HT-29 (cell line): Measurements from ENCODE around the gene FAM83D. TPM values are rescaled to one million over a fixed set of nuclear protein-coding genes. Genes with fewer than 3 reads are reported as not detected.
A peak's percentile ranks its signal among the peaks of the same experiment; 100 is the strongest.
"Not testable (repeated sequence)": the region's sequence is repeated elsewhere in the genome, so short reads cannot be mapped to it uniquely, and the experiment has no call there.

Experiments
- DNase-seq: peaks from one replicate; pipeline ENCODE4 v3.0.0-alpha.2; 2015; ENCODE audit warnings: low spot score
- total RNA-seq: library from RNA; depleted of rRNA; stranded (reverse); fragments of >200 nt; shearing (Covaris generic); gene quantifications from 2 replicates; pipeline ENCODE4 v1.2.3, GENCODE V29; 2014

FAM83D gene
- total RNA-seq, 1 experiment from 2014 or later: 90.6 TPM

DNA sequence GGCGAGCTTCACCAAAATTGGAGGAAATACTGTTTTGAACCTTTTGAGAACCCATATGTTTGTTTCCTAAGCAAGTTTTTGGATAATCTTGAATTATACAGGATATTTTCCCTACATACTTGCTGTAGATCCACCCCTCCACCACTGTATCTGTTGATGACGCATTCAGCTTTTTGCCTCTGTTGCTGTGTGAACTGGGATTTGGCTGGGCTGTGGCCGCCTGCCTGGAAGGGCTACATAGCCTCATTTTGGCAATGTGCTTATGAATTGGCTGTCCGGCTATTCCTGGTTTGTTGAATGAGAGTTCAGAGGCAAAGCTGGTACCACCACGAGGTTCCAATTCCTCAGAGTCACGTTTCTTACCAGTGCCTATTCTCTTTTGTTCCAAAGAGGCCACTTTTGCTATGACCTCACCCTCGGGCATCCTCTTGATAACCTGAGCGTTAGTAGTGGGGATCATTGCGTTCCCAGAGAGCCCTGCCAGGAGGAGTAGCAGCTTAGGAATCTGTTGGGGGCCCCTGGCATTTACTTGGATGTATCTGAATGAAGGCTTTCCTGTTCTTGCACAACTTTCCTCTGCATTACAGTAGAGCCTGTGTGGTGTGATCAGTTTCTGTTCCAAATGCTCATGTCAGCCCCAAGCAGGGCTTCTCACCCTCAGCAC lies 6.4 kb downstream of the FAM83D start:
- no peak for DNase-seq

DNA sequence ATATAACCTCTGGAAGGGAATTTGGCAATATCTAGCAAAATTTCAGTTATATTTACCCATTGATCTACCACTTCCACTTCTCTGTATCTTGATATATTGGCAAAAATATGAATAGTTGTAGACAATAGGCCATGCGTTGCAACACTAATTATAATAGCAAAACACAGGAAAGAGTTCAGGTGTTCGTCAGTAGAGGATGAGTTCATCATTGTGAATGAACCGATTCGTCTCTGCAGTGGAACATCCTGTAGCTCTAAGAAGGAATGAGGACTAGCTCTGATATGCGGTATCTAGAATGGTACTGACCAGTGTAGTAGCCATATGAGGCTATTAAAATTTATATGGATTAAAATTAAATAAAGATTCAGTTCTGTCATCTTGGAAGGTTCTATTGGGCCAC lies 8.3 kb downstream of the FAM83D start:
- no peak for DNase-seq

DNA sequence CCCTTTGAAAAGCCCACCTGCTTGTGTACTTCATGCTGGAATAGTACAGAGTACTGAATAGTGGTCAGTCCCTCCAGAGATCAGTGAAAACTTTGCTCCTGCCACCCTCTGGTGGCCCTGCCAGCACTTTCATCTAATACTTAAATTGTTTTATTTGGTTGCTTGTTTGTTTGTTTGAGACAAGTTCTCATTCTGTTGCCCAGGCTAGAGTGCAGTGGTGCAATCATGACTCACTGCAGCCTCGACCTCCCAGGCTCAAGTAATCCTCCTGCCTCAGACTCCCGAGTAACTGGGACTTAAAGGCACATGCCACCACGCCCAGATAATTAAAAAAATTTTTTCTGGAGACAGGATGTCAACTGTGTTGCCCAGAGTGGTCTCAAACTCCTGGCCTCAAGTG lies 9.1 kb downstream of the FAM83D start:
- DNase-seq: peak; percentile 35

DNA sequence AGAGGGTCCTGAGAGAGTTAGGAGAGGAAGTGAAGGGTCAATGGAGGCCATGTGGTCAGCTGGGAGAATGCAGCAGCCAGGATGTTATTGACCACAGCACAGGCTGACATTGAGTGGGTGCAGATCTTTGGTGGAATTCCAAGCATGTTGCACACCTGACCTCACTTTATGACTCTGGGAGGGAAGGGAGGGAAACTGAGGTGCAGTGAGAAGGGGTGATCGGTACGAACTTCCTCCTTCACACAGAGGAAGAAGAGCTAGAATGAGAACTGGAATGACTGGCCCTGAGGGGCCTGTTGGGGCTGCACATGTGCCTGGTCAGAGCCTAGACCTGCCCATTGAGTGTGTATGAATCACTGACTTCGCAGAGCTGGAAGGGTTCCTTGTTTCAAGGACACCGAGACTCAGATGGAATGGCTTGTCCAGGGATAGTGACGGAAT lies 9.8 kb downstream of the FAM83D start:
- no peak for DNase-seq

DNA sequence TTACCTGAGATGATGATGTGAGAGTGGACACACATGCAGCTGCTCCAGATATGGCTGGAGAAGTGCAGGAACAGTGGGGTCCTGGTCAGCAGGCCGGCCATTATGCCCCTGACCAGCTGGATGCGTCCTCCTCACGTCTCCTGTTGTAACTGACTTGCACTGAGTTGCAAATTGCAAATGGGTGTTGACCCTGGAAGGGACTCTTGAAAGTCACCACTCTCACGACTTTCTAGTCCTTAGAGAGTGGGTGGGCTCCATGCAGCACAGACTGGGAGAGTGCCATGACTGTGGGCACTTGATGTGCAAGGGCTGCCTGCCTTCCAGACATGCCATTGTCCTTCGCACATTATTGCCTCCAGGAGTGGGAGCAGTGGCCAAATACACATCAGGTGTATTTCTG lies 10.8 kb downstream of the FAM83D start:
- no peak for DNase-seq

DNA sequence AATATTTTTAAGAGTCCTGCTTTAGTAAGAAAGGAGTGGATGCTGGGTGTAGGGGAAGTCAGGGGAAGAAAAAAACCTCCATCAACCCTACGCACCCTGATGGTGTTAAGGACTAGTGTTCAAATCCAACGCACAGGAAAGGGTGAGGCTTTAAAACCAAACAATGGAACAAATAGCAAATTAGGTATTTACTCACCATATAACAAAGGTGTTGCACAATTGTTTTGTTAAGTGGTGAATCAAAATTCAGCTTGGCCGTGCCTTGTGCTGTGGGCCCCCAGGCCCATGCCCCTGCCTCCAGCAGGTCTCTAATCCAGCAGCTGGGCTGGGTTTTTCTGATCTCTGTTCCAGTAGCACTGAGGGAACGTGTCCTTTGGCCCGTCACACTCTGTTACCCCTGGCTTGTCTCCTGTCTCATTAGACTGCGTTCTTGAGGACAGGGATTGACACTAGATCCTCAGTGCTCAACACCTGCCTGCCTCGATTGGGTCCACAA lies 11.8 kb downstream of the FAM83D start:
- DNase-seq: no peak

DNA sequence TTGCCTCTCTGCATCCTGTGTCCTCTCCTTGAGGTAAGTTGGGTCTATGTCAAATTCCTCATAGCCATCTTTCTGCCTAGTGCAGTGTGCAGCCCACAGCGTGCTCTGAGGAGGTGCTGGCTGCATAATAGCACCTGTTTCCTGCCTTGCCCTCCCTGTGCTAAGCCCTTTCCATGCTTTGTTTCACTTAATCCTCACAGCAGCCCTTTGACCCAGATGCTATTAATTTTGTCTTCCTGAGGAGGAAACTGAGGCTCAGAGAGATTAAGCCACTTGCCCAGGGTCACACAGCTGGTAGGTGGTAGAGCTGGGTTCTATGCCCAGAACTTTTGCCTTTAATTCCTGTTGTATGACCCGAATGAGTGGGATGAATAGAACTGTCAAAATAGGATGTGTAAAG lies 13.5 kb downstream of the FAM83D start:
- no peak for DNase-seq

DNA sequence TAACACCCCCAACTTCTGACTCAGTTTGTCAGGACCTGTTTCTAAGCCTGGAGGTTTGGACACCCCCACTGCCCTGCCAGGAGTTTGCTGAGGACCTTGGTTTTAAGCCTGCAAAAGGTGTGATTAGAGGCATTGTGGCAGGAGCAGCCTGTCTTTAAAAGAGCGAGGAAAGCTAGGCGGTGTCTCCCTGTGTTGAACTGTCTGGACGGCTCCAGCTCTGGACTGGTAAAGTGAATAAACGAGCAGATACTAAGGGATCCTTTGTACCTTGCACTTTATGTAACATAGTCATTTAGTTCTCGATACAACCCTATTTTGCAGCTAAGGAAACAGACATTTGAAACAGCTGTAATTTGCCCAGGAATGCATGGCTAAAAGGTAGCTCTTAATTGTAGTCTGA lies 14.4 kb downstream of the FAM83D start:
- DNase-seq: no peak

DNA sequence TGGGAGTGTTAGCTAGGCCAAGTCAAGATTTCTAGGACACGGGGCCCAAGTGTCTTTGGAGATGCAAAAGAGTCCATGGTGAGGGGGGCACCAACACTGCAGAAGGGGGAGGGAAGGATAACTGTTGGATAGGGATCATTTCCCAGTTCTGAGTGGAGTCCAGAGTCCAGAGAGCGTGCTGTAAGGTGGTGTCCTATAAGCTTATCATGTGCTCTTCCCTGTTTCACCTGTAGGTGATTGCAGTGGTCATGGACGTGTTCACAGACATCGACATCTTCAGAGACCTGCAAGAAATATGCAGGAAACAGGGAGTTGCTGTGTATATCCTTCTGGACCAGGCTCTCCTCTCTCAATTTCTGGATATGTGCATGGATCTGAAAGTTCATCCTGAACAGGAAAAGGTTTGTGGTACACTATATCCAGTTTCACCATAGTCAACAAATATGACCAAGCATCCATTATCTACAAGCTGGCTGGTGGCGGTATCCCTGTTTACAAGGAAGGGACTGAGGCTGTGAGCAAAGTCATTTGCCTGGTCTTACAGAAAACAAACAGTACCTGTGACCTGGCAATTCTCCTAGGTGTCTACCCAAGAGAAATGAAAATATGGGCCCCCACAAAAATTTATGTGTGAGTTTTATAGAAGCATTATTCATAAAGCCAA lies 15.6 kb downstream of the FAM83D start:
- peak; percentile 39 for DNase-seq

DNA sequence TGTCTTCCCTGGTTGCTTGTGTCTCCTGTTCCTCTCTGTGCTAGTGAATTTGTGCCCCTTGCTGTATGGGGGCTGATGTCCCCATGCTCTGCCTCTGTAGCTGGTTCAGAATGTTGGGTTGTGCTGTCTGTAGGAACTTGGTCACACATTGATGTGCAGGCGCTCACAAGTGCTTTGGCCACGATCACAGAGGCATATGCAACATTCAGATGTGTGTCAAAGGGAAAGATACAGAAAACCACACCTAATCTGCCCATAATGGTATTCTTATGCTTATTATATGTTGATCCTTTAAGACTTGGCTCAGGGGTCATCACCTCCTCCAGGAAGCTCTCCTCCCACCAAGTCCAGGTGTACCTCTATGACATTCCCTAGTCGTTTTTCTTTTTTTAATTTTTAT lies 18.8 kb downstream of the FAM83D start:
- no peak for DNase-seq

DNA sequence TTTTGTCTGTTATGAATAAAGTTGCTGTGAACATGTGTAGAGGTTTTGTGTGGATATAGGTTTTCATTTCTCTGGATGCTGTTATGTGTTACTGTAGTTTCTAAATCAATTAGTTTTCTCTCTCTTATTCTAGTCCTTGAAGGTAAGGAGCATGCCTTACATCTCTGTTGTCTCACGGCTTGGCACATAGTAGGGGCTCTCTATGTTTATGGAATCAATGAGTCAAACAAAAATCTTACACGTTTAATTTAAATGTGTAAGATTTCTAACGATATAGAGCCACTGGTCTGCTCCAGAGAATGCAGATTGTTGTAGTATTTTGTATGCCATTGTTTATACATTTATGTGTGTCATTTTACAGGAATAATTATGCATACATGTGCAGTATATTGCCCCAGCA lies 20.6 kb downstream of the FAM83D start:
- DNase-seq: no peak

DNA sequence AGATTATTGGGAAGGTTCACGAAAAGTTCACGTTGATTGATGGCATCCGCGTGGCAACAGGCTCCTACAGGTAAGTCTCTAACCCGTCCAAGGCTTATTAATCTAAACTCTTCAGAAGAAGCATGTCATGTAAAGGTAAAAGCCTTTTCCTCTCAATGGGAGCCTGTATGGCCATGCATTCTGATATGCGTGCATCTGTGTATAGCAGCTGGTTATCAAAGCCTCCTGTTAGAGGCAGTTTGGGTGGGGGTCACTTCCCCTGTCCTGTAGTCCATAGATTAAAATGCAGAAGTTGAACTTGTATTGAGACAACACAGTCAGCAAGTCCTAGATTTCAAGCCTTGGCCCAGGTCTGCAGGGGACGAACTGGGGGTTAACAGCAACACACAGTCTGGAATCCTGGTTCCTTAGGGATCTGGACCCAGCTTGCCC lies 21.7 kb downstream of the FAM83D start:
- no peak for DNase-seq

DNA sequence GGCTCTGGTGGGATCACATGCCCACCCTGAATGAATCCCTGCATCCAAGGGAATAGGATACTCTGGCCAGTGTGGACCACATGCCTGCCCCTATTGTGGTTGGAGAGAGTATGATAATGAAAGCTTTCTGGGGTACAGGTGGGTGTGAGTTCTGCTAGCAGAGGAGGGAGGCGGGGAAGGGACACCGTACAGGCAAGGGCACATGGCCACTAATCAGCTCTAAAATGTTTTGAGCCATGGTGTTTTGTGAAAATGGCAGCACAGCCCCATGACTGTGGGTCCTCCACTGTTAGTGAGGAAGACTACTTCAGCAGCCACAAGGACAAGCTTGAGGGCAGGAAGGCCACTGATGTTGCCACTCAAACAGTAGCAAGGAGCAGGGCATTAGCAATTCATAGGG lies 24.0 kb downstream of the FAM83D start:
- no peak for DNase-seq

DNA sequence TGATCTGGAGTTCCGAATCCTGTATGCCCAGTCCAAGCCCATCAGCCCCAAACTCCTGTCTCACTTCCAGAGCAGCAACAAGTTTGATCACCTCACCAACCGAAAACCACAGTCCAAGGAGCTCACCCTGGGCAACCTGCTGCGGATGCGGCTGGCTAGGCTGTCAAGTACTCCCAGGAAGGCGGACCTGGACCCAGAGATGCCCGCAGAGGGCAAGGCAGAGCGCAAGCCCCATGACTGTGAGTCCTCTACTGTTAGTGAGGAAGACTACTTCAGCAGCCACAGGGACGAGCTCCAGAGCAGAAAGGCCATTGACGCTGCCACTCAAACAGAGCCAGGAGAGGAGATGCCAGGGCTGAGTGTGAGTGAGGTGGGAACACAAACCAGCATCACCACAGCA lies 25.4 kb downstream of the FAM83D start:
- no peak for DNase-seq

DNA sequence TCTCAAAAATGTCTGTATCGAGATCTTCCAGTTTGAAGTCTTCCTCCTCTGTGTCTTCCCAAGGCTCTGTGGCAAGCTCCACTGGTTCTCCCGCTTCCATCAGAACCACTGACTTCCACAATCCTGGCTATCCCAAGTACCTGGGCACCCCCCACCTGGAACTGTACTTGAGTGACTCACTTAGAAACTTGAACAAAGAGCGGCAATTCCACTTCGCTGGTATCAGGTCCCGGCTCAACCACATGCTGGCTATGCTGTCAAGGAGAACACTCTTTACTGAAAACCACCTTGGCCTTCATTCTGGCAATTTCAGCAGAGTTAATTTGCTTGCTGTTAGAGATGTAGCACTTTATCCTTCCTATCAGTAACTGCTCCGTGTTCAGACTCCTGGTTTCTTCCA lies 25.9 kb downstream of the FAM83D start:
- no peak for DNase-seq

DNA sequence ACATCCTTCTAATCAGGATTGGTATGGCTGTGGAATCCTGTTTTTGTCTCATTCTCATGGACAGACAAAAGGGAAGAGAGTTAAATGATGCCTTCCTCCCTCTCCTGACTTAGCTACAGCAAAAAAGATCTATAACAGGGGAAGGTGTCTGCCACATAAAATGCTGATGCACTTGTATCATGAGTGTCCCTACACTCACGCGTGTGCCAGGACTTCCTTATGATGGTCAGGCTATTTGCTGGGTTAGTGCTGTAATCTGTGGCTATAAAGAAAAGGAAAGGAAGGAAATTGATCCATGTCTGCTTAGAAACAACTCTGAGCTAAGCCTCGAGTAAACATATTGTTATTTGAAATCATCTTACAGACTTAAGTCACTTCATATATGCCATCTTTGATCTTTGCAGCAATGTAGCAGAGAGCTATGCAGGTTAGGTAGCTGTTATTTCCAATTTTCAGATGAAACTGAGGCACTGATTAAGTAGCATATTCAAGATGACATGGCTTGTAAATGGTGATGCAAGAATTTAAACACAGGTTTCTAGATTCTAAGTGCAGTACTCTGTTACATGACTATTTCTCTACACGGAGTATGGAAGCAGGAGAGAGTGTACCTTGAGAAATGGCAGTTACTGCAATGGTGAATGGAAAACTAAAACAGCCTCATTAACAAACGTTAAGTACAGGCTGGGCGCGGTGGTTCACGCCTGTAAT lies 27.6 kb downstream of the FAM83D start:
- no peak for DNase-seq

DNA sequence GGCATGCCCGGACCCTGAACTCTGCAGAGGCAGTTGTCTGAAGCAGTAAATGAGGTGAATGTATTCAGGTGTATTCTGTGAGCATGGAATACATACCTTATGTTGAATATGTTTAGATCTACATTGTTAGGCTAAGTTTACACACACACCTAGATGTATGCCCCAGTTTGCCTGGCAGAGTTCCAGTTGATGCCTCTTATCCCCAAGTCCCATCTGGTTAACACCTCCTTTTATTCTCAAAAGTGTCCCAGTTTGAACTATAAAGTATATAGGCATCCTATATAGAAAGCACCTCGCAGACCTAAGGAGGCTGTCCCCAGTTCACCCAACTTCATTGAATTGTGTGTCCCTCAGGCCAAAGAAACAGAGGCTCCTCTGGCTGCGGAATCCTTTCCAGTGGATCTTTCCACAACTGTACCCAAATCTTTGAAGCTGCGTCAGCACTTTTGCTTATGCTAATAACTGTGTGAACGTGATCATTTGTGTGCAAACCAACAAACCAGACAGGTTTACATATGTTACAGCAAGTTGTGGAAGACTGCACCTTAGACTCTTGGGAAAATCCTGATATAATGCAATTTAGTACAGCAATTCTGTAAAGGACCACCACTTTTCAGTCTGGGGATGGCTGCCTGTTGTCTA lies 31.1 kb downstream of the FAM83D start:
- no peak for DNase-seq

DNA sequence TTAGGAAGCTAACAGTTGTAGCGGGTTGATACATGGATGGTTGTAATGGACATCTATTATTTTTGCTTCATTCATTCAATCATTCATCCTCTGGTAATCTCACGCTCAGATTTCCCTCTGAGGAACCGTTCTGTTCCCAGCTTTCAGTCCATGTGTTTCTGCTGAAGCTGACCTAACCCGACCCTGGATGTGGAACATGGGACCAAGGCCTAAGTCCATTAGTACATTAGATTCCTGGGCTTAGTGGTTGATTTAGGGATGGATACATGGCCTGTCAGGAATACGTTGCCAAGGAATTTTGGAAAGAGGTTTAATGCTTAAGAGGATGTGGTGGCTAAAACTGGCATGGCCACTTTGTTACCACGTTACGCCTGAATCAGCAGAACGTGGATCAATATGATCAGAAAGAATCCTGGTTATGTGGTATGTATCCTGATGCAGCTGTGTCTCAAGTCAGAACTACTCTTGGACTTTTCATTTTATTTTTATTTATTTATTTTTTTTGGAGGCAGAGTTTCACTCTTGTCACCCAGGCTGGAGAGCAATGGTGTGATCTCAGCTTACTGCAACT lies 31.8 kb downstream of the FAM83D start:
- no peak for DNase-seq

DNA sequence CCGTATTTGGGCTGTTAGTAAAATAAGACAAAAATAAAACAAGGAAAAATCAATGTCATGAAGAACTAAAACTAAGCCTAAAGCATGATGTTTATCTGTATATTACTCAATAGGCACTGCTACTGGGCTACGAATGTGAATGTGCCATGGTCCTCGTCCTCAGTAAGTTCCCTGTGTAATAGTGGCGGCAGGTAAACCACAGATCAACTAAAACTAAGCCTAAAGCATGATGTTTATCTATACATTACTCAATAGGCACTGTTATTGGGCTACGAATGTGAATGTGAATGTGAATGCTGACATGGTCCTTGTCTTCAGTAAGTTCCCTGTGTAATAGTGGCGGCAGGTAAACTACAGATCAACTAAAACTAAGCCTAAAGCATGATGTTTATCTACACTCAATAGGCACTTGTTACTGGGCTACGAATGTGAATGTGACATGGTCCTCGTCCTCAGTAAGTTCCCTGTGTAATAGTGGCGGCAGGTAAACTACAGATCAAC lies 34.0 kb downstream of the FAM83D start:
- DNase-seq: not testable (repeated sequence)

DNA sequence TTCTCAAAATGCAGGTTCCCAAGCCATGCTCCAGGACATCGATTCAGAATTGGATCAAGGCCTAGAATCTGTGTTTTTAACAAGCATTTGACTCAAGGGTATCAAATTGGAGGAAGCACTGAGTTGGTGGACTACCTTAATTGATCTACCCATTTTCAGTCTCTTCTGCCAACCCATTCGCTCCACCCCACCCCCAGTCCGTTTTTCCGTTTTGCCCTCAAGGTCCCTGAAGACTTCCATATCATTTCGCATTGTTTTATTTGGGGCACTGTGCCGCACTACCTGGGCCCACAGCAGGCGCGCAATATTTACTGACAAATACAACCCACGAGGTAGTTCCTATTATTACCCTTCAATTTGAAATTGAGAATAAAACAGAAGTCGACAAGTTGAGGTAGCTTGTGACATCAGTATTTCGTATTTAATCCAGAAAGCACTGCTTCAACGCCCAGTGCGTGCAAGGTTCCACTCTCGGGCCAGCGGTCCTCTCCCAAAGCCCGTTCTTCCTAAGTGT lies 35.4 kb downstream of the FAM83D start:
- no peak for DNase-seq
